HCT116 (cell line): ENCODE results near the gene CCDC142. TPM values are rescaled to one million over a fixed set of nuclear protein-coding genes. Genes with fewer than 3 reads are reported as not detected.

ENCODE experiments used
- ATAC-seq: fragments of 200-7000 bp; cut with Tn5 transposase; 2 replicates; pipeline ENCODE4 v1.9.1; 2020; ENCODE audit warnings: mild to moderate bottlenecking, moderate library complexity
- BruUV-seq: library from RNA; stranded (reverse); fragments of 400-500 nt; replicated peaks from 2 replicates; lab custom pipeline; 2021; lab: Mats Ljungman, UMichigan
- CTCF ChIA-PET: fragments of 300-600 bp; sonication (Branson Sonifier 250); formaldehyde crosslinking; loops from one replicate; lab custom pipeline; 2021; ENCODE audit warnings: antibody characterized with exemption; lab: Charles Lee
- POLR2A ChIA-PET: fragments of 300-600, 350-600 bp; sonication (Branson Sonifier 250); formaldehyde crosslinking; loops from one replicate; lab custom pipeline; 2021; ENCODE audit warnings: antibody characterized with exemption; lab: Charles Lee
- RAD21 ChIA-PET, 2 experiments: fragments of 300-600 bp; sonication (Branson Sonifier 250); formaldehyde crosslinking; loops; one replicate each; lab custom pipeline; 2023; ENCODE audit warnings: low total read pairs in 2 of 2; ENCODE audit not compliant: uncharacterized antibody in 2 of 2, unreplicated experiment in 2 of 2, low non-redundant PET in 1 of 2; lab: Charles Lee
- DNase-seq: peaks from one replicate; pipeline ENCODE4 v3.0.0-alpha.2; 2010; ENCODE audit warnings: low read depth, low spot score
- H2AFZ ChIP-seq: fragments of 200-600 bp; shearing (Covaris generic), sonication (generic); 2 replicates; pipeline ENCODE4 v1.6.1; 2017; ENCODE audit warnings: low read depth, mixed run types, mixed read lengths, antibody characterized with exemption, low read length; ENCODE audit not compliant: poor library complexity, severe bottlenecking
- H3K27ac ChIP-seq: 2 replicates; pipeline ENCODE4 v1.5.1; 2012; ENCODE audit warnings: low read depth, low read length
- H3K27me3 ChIP-seq: fragments of 200-600 bp; sonication (generic); 2 replicates; pipeline ENCODE4 v1.6.1; 2016; ENCODE audit warnings: mixed run types, low read length, mixed read lengths; ENCODE audit not compliant: insufficient read depth
- H3K36me3 ChIP-seq, 2 experiments: fragments of 200-500 bp in 1 of 2; fragments of 200-600 bp in 1 of 2; sonication (Bioruptor generic) in 1 of 2; sonication (generic) in 1 of 2; 2 replicates each; pipeline versions ENCODE4 v1.5.1 to v1.6.1; 2014 to 2016; ENCODE audit warnings: low read length in 2 of 2, inconsistent platforms in 1 of 2, mixed read lengths in 1 of 2, mixed run types in 1 of 2; ENCODE audit not compliant: insufficient read depth in 2 of 2, control insufficient read depth in 1 of 2
- H3K4me1 ChIP-seq, 2 experiments: fragments of 200-600 bp in 1 of 2; sonication (generic) in 1 of 2; 2 replicates each; pipeline versions ENCODE4 v1.5.1 to v1.6.1; 2012 to 2017; ENCODE audit warnings: low read length in 2 of 2, inconsistent platforms in 1 of 2, mild to moderate bottlenecking in 1 of 2, mixed read lengths in 1 of 2, mixed run types in 1 of 2, moderate library complexity in 1 of 2; ENCODE audit not compliant: insufficient read depth in 2 of 2, control insufficient read depth in 1 of 2
- H3K4me2 ChIP-seq: fragments of 200-600 bp; sonication (generic); 2 replicates; pipeline ENCODE4 v1.6.1; 2017; ENCODE audit warnings: mixed run types, low read length, mixed read lengths
- H3K4me3 ChIP-seq, 2 experiments: fragments of 200-600 bp in 1 of 2; sonication (generic) in 1 of 2; replicated peaks in 1 of 2; 2 replicates each; pipeline ENCODE4 v1.5.1; 2011 to 2016; ENCODE audit warnings: low read length in 2 of 2, control low read depth in 1 of 2, low read depth in 1 of 2, mild to moderate bottlenecking in 1 of 2, mixed read lengths in 1 of 2, mixed run types in 1 of 2
- H3K79me2 ChIP-seq: fragments of 200-600 bp; sonication (generic); 2 replicates; pipeline ENCODE4 v1.6.1; 2017; ENCODE audit warnings: mild to moderate bottlenecking, mixed run types, low read length, moderate library complexity, mixed read lengths; ENCODE audit not compliant: insufficient read depth
- H3K9ac ChIP-seq: fragments of 200-600 bp; sonication (generic); 2 replicates; pipeline ENCODE4 v1.6.1; 2016; ENCODE audit warnings: low read length, mixed read lengths
- H3K9me2 ChIP-seq: fragments of 200-600 bp; sonication (generic), shearing (Covaris generic); 2 replicates; pipeline ENCODE4 v1.6.1; 2017; ENCODE audit warnings: mixed run types, mild to moderate bottlenecking, moderate library complexity; ENCODE audit not compliant: insufficient read depth
- H3K9me3 ChIP-seq, 2 experiments: fragments of 200-500 bp in 1 of 2; fragments of 200-600 bp in 1 of 2; sonication (Bioruptor generic) in 1 of 2; sonication (generic) in 1 of 2; 2 replicates each; pipeline ENCODE4 v1.6.1; 2014 to 2017; ENCODE audit warnings: low read length in 2 of 2, mixed read lengths in 2 of 2, inconsistent platforms in 1 of 2, low read depth in 1 of 2, mild to moderate bottlenecking in 1 of 2, mixed run types in 1 of 2, moderate library complexity in 1 of 2; ENCODE audit not compliant: control insufficient read depth in 1 of 2, insufficient read depth in 1 of 2
- H4K20me1 ChIP-seq: fragments of 200-600 bp; sonication (generic), shearing (Covaris generic); 2 replicates; pipeline ENCODE4 v1.6.1; 2017; ENCODE audit warnings: mixed run types, mild to moderate bottlenecking, moderate library complexity; ENCODE audit not compliant: insufficient read depth
- ATF3 ChIP-seq: IDR thresholded peaks from 2 replicates; pipeline ENCODE4 v1.6.1; 2012
- CTCF ChIP-seq, 3 experiments: fragments of 200-600 bp in 1 of 3; sonication (generic) in 1 of 3; IDR thresholded peaks in 2 of 3; conservative IDR thresholded peaks in 1 of 3; 2 replicates each; pipeline ENCODE4 v1.5.1; 2012 to 2017; ENCODE audit warnings: low read depth in 2 of 3, low read length in 2 of 3, antibody characterized with exemption in 1 of 3, borderline replicate concordance in 1 of 3, control low read depth in 1 of 3, mild to moderate bottlenecking in 1 of 3, mixed read lengths in 1 of 3, mixed run types in 1 of 3, moderate library complexity in 1 of 3; ENCODE audit not compliant: insufficient read depth in 1 of 3
- EGR1 ChIP-seq: IDR thresholded peaks from 2 replicates; pipeline ENCODE4 v1.6.1; 2012; ENCODE audit warnings: low read depth
- ELF1 ChIP-seq: IDR thresholded peaks from 2 replicates; pipeline ENCODE4 v1.6.1; 2012; ENCODE audit warnings: low read depth, borderline replicate concordance
- EZH2 ChIP-seq: fragments of 200-600 bp; sonication (generic); IDR thresholded peaks from 2 replicates; pipeline ENCODE4 v1.6.1; 2017; ENCODE audit warnings: antibody characterized with exemption, mixed run types
- EZH2phosphoT487 ChIP-seq: fragments of 200-600 bp; IDR thresholded peaks from 2 replicates; pipeline ENCODE4 v1.6.1; 2018; ENCODE audit warnings: antibody characterized with exemption, borderline replicate concordance
- FOSL1 ChIP-seq: IDR thresholded peaks from 2 replicates; pipeline ENCODE4 v1.6.1; 2012; ENCODE audit warnings: low read depth
- JUND ChIP-seq: IDR thresholded peaks from 2 replicates; pipeline ENCODE4 v1.6.1; 2012
- POLR2A ChIP-seq: IDR thresholded peaks from 2 replicates; pipeline ENCODE4 v1.7.0; 2011; ENCODE audit warnings: borderline replicate concordance; ENCODE audit not compliant: insufficient read depth, insufficient read length; ENCODE audit errors: extremely low read depth
- POLR2AphosphoS5 ChIP-seq: IDR thresholded peaks from 2 replicates; pipeline ENCODE4 v1.6.1; 2011; ENCODE audit warnings: mild to moderate bottlenecking, low read depth, low read length, moderate library complexity
- RAD21 ChIP-seq: IDR thresholded peaks from 2 replicates; pipeline ENCODE4 v1.6.1; 2012; ENCODE audit warnings: low read depth, mild to moderate bottlenecking
- REST ChIP-seq: IDR thresholded peaks from 2 replicates; pipeline ENCODE4 v1.6.1; 2012; ENCODE audit warnings: low read depth
- SP1 ChIP-seq: IDR thresholded peaks from 2 replicates; pipeline ENCODE4 v1.6.1; 2012; ENCODE audit warnings: low read depth
- SRF ChIP-seq: IDR thresholded peaks from 2 replicates; pipeline ENCODE4 v1.6.1; 2012; ENCODE audit warnings: low read depth
- TCF7L2 ChIP-seq: IDR thresholded peaks from 2 replicates; pipeline ENCODE4 v1.7.0; 2011; ENCODE audit warnings: borderline replicate concordance, inconsistent platforms; ENCODE audit not compliant: insufficient read depth, insufficient read length; ENCODE audit errors: extremely low read depth
- YY1 ChIP-seq: IDR thresholded peaks from 2 replicates; pipeline ENCODE4 v1.6.1; 2011; ENCODE audit warnings: low read length, low read depth, moderate library complexity, mild to moderate bottlenecking; ENCODE audit not compliant: insufficient replicate concordance; ENCODE audit errors: extremely low read depth
- ZBTB33 ChIP-seq: IDR thresholded peaks from 2 replicates; pipeline ENCODE4 v1.6.1; 2011; ENCODE audit warnings: mild to moderate bottlenecking, low read length, moderate library complexity; ENCODE audit not compliant: insufficient replicate concordance; ENCODE audit errors: extremely low read depth
- ZFX ChIP-seq: fragments of 450-650 bp; IDR thresholded peaks from 2 replicates; pipeline ENCODE4 v1.6.1; 2017
- intact Hi-C: fragments of 100-400 bp; cut with micrococcal nuclease; formaldehyde crosslinking; loops from 2 replicates; pipeline ENCODE4 v1.10.0; 2022
- total RNA-seq: library from RNA; stranded (reverse); gene quantifications from one replicate; pipeline ENCODE4 v1.2.1, GENCODE V29; 2021; ENCODE audit not compliant: unreplicated experiment

CCDC142 gene
- total RNA-seq, 1 experiment from 2014 or later, result 15.0 TPM

- no peaks in the 10 kb centered on the region for H3K9me2 ChIP-seq
- intact Hi-C loops, result no loop called here
- TF ChIP-seq YY1 (no peak), CTCF (IDR thresholded peaks at IDR 0.05 in 2 of 3, conservative IDR thresholded peaks at IDR 0.05 in 1 of 3; ENCODE audit: borderline replicate concordance in 1 of 3, insufficient read depth in 1 of 3, low read depth in 2 of 3, low read length in 2 of 3) (no peak), EZH2 (no peak), SP1 (no peak), TCF7L2 (no peak), RAD21 (no peak), POLR2A (no peak), ZBTB33 (no peak), EGR1 (no peak), ZFX (no peak), SRF (no peak), JUND (no peak), ATF3 (no peak), REST (no peak), POLR2AphosphoS5 (no peak), ELF1 (no peak), FOSL1 (no peak), EZH2phosphoT487 (no peak)
- no peak overlapping the region for H2AFZ ChIP-seq
- no peak overlapping the region for H3K27ac ChIP-seq
- RAD21 ChIA-PET, result no interaction called here
- H3K4me1 ChIP-seq, result peaks cover 8 to 20% of the 10 kb centered on the region in 2 experiments; a peak in 3 of 4 replicates
- H3K36me3 ChIP-seq, result peaks cover 12 to 20% of the 10 kb centered on the region in 2 experiments; a peak in 2 of 4 replicates
- H3K4me3 ChIP-seq, result no peak overlapping the region
- BruUV-seq, result no TSS peak
- H4K20me1 ChIP-seq, result no peaks in the 10 kb centered on the region; the same call in 1 of the 2 replicates
- H3K27me3 ChIP-seq, result no peaks in the 10 kb centered on the region
- POLR2A ChIA-PET, result no interaction called here
- H3K79me2 ChIP-seq, result peaks cover 91% of the 10 kb centered on the region
- DNase-seq (no peak), ATAC-seq (no peak)
- H3K9me3 ChIP-seq, result no peaks in the 10 kb centered on the region
- CTCF ChIA-PET, result no interaction called here
- no peak overlapping the region for H3K4me2 ChIP-seq
- H3K9ac ChIP-seq, result no peak overlapping the region
Observed at GRCh38 chr2:74436111-74436805, 46.5 kb downstream of the CCDC142 start.
